ENCODE measurements around the gene TERT.

- TF ChIP-seq KLF1 (tag by site-specific recombination; IDR thresholded peaks at IDR 0.05) (no peak), CTCF (tag by site-specific recombination; IDR thresholded peaks at IDR 0.05) (no peak), FEZF1 (tag by site-specific recombination; IDR thresholded peaks at IDR 0.05) (no peak), ZNF585B (tag by site-specific recombination; IDR thresholded peaks at IDR 0.05) (no peak), ZNF148 (tag by site-specific recombination; IDR thresholded peaks at IDR 0.05; ENCODE audit: borderline replicate concordance) (no peak), GFI1B (tag by site-specific recombination; IDR thresholded peaks at IDR 0.05) (no peak), PRDM1 (tag by site-specific recombination; IDR thresholded peaks at IDR 0.05) (no peak), ZBTB21 (tag by site-specific recombination; IDR thresholded peaks at IDR 0.05) (no peak), ZNF548 (tag by site-specific recombination; IDR thresholded peaks at IDR 0.05) (no peak), ZBTB26 (tag by site-specific recombination; optimal IDR thresholded peaks at IDR 0.05) (no peak), TCF7L2 (IDR thresholded peaks at IDR 0.05; ENCODE audit: borderline replicate concordance, low read depth, low read length) (no peak), ZNF138 (tag by site-specific recombination; IDR thresholded peaks at IDR 0.05; ENCODE audit: borderline replicate concordance) (no peak), ZNF529 (tag by site-specific recombination; IDR thresholded peaks at IDR 0.05; ENCODE audit: insufficient replicate concordance) (no peak)
Observed at GRCh38 chr5:1235379-1235778, 59.5 kb downstream of the TERT start.
